GM12878 (cell line): ENCODE data around the gene GCLM. TPM values are rescaled to one million over a fixed set of nuclear protein-coding genes. Genes with fewer than 3 reads are reported as not detected.

Experiments used
- ATAC-seq: fragments of 200-7000 bp; cut with Tn5 transposase; 3 replicates; pipeline ENCODE4 v1.9.1; 2020; ENCODE audit warnings: mild to moderate bottlenecking, moderate library complexity
- BruUV-seq: library from RNA; stranded (reverse); fragments of 400-500 nt; replicated peaks from 2 replicates; lab custom pipeline; 2021; lab: Mats Ljungman, UMichigan
- CTCF ChIA-PET: fragments of 300-600 bp; sonication (Branson Sonifier 250); formaldehyde crosslinking; extraction: SDS; loops from one replicate; lab custom pipeline; 2021; ENCODE audit warnings: inconsistent platforms; lab: Yijun Ruan, JAX
- POLR2A ChIA-PET: fragments of 350-600 bp; formaldehyde crosslinking; extraction: SDS; loops from one replicate; lab custom pipeline; 2021; ENCODE audit warnings: inconsistent platforms; lab: Charles Lee
- RAD21 ChIA-PET: fragments of 300-600 bp; sonication (Branson Sonifier 250); formaldehyde crosslinking; loops from one replicate; lab custom pipeline; 2023; ENCODE audit warnings: antibody characterized with exemption; ENCODE audit not compliant: unreplicated experiment; lab: Charles Lee
- SMC1A ChIA-PET: fragments of 300-600 bp; sonication (Branson Sonifier 250); formaldehyde crosslinking; loops from one replicate; lab custom pipeline; 2023; ENCODE audit not compliant: unreplicated experiment, uncharacterized antibody; lab: Charles Lee
- DNase-seq: peaks from one replicate; pipeline ENCODE4 v3.0.0-alpha.2; 2011; ENCODE audit warnings: low read depth, low spot score
- FAIRE-seq: peaks from 3 replicates; lab custom pipeline; 2011; peaks lifted over from hg19 to GRCh38; lab: Jason Lieb, UNC
- H2AFZ ChIP-seq: 2 replicates; pipeline ENCODE4 v1.6.0; 2011; ENCODE audit warnings: low read depth, low read length, control low read depth; ENCODE audit not compliant: control insufficient read depth
- H3K27ac ChIP-seq: 2 replicates; pipeline ENCODE4 v1.5.1; 2011; ENCODE audit warnings: control low read depth; ENCODE audit not compliant: control insufficient read depth, insufficient read depth
- H3K27me3 ChIP-seq, 2 experiments: replicated peaks in 1 of 2; 2 replicates each; pipeline versions ENCODE4 v1.6.0 to v1.6.1; 2011; ENCODE audit warnings: low read length in 1 of 2; ENCODE audit not compliant: control insufficient read depth in 2 of 2, insufficient read depth in 2 of 2
- H3K36me3 ChIP-seq, 2 experiments: 2 replicates each; pipeline ENCODE4 v1.5.1; 2011; ENCODE audit warnings: low read length in 1 of 2; ENCODE audit not compliant: control insufficient read depth in 2 of 2, insufficient read depth in 2 of 2
- H3K4me1 ChIP-seq: 2 replicates; pipeline ENCODE4 v1.6.1; 2011; ENCODE audit warnings: mild to moderate bottlenecking, low read length, moderate library complexity, mixed read lengths; ENCODE audit not compliant: control insufficient read depth, insufficient read depth
- H3K4me2 ChIP-seq: 2 replicates; pipeline ENCODE4 v1.6.0; 2011; ENCODE audit warnings: control low read depth; ENCODE audit not compliant: control insufficient read depth, insufficient read depth
- H3K4me3 ChIP-seq: fragments of 200-600 bp; sonication (generic); 2 replicates; pipeline ENCODE4 v1.5.1; 2016
- H3K79me2 ChIP-seq: 2 replicates; pipeline ENCODE4 v1.6.0; 2011; ENCODE audit warnings: low read length; ENCODE audit not compliant: control insufficient read depth, insufficient read depth
- H3K9ac ChIP-seq: 2 replicates; pipeline ENCODE4 v1.8.0; 2011; ENCODE audit warnings: low read length, control low read depth, mixed read lengths; ENCODE audit not compliant: control insufficient read depth, insufficient read depth
- H3K9me3 ChIP-seq: replicated peaks from 3 replicates; pipeline ENCODE4 v1.5.1; 2011; ENCODE audit warnings: mild to moderate bottlenecking, low read length; ENCODE audit not compliant: control insufficient read depth, insufficient read depth
- H4K20me1 ChIP-seq: 2 replicates; pipeline ENCODE4 v1.6.0; 2011; ENCODE audit not compliant: control insufficient read depth, insufficient read depth
- CHD1 ChIP-seq: IDR thresholded peaks from 2 replicates; pipeline ENCODE4 v1.6.1; 2012; ENCODE audit warnings: low read depth, low read length, improper control_type of control experiment
- DPF2 ChIP-seq: fragments of 450-650 bp; IDR thresholded peaks from 2 replicates; pipeline ENCODE4 v1.6.1; 2017; ENCODE audit warnings: mild to moderate bottlenecking
- FOXK2 ChIP-seq: fragments of 450-650 bp; IDR thresholded peaks from 2 replicates; pipeline ENCODE4 v1.6.1; 2017; ENCODE audit warnings: mild to moderate bottlenecking, moderate library complexity
- IKZF1 ChIP-seq: fragments of 450-650 bp; conservative IDR thresholded peaks from 2 replicates; pipeline ENCODE4 v1.6.1; 2017; ENCODE audit warnings: antibody characterized with exemption, mild to moderate bottlenecking
- LARP7 ChIP-seq: fragments of 450-650 bp; IDR thresholded peaks from 2 replicates; pipeline ENCODE4 v1.6.1; 2017; ENCODE audit warnings: mild to moderate bottlenecking
- NFYA ChIP-seq: IDR thresholded peaks from 2 replicates; pipeline ENCODE4 v1.6.1; 2011; ENCODE audit warnings: low read depth, mild to moderate bottlenecking, low read length, improper control_type of control experiment, borderline replicate concordance
- NR2C2 ChIP-seq: IDR thresholded peaks from 2 replicates; pipeline ENCODE4 v1.6.1; 2011; ENCODE audit warnings: borderline replicate concordance, low read depth; ENCODE audit not compliant: control insufficient read depth, insufficient read length
- POLR2AphosphoS2 ChIP-seq: IDR thresholded peaks from 2 replicates; pipeline ENCODE4 v1.6.1; 2011; ENCODE audit warnings: low read depth, mild to moderate bottlenecking, low read length, improper control_type of control experiment, moderate library complexity
- SMAD5 ChIP-seq: IDR thresholded peaks from 2 replicates; pipeline ENCODE4 v1.6.1; 2016; ENCODE audit warnings: antibody characterized with exemption, low read depth
- SPI1 ChIP-seq: IDR thresholded peaks from 2 replicates; pipeline ENCODE4 v1.6.1; 2011; ENCODE audit warnings: low read depth, mild to moderate bottlenecking, low read length, moderate library complexity, borderline replicate concordance; ENCODE audit not compliant: insufficient read depth
- YY1 ChIP-seq: IDR thresholded peaks from 2 replicates; pipeline ENCODE4 v1.6.1; 2011; ENCODE audit warnings: low read depth, mild to moderate bottlenecking, low read length
- WGBS: methylation state at CpG from one replicate; pipeline ENCODE4 v1.1.6; 2016; ENCODE audit warnings: low lambda C conversion rate; ENCODE audit not compliant: insufficient replicate concordance, insufficient coverage; ENCODE audit errors: missing lambda C conversion rate; 5-methylcytosine and 5-hydroxymethylcytosine counted together
- in situ Hi-C: fragments of 300-500 bp; cut with MboI; formaldehyde crosslinking; loops from 9 replicates; pipeline ENCODE4 v1.14.3; 2018; ENCODE audit warnings: mixed read lengths
- intact Hi-C: fragments of 100-400 bp; cut with micrococcal nuclease; formaldehyde crosslinking; loops from one replicate; pipeline ENCODE4 v1.14.2; 2022; ENCODE audit not compliant: unreplicated experiment
- polyA plus RNA-seq, 11 experiments: library from polyadenylated mRNA; depleted of rRNA in 4 of 11; unstranded in 6 of 11; stranded (reverse) in 5 of 11; fragments of >200 nt; fragmentation: Nextera tagmentation in 4 of 11; fragmentation: Illumina TruSeq in 1 of 11; extraction: Ambion mirVana in 4 of 11; extraction: Trizol in 1 of 11; gene quantifications; 1 replicate in 1 of 11; 2 replicates in 10 of 11; pipeline versions ENCODE4 v1.2.1 to v1.2.3, GENCODE V29; 2011 to 2016; ENCODE audit warnings: inconsistent platforms in 2 of 11, missing spikeins in 2 of 11, low read depth in 1 of 11
- total RNA-seq, 4 experiments: library from RNA; depleted of rRNA in 3 of 4; stranded (reverse); fragments of >200 nt in 3 of 4; fragmentation: Illumina TruSeq in 1 of 4; extraction: Trizol in 1 of 4; gene quantifications; 2 replicates each; pipeline versions ENCODE4 v1.2.1 to v1.2.3, GENCODE V29; 2013 to 2021
- TF ChIP-seq, protein P1 (sequence below): fragments of 450-650 bp; IDR thresholded peaks from 2 replicates; pipeline ENCODE4 v1.6.1; 2017; ENCODE audit warnings: mild to moderate bottlenecking, low read depth, inconsistent platforms; ENCODE audit not compliant: poor library complexity, severe bottlenecking
- TF ChIP-seq, protein P2 (sequence below): fragments of 450-650 bp; formaldehyde crosslinking; IDR thresholded peaks from 2 replicates; pipeline ENCODE4 v1.4.0; 2022; ENCODE audit warnings: mild to moderate bottlenecking, moderate library complexity
- TF ChIP-seq, protein P3 (sequence below): IDR thresholded peaks from 2 replicates; pipeline ENCODE4 v1.6.1; 2012; ENCODE audit warnings: low read depth, low read length, improper control_type of control experiment
- TF ChIP-seq, protein P4 (sequence below): IDR thresholded peaks from 2 replicates; pipeline ENCODE4 v1.6.1; 2011; ENCODE audit warnings: borderline replicate concordance, low read depth, mild to moderate bottlenecking, moderate library complexity, low read length; ENCODE audit not compliant: insufficient read depth, poor library complexity, severe bottlenecking

The GCLM gene
- total and polyA plus RNA-seq, 10 of the 15 experiments (the other 5 are each of a cell fraction or from before 2014, with no cell fraction given) = 2.6 to 17.3 (median 6.9) TPM

DNA sequence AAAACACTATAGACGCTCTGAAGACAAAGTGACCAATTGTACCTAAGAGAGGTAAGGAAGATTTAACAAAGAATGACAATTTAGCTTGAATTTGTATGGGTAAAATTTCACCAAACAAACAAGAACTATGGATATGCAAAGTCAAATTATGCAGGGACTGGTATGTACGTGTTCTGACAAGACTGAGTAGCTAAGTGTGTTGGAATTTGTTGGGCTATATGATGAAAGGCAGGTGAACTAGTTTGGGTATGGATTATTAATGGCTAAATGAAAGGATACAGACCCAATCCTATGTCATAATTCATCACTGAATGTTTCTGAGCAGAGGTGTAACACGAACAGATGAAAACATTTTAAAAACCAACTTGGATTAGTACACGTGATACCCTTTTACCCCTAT, 37.9 kb downstream of the GCLM start:
- WGBS = 71% methylated on average over 4 of the region's 4 CpGs
- H4K20me1 ChIP-seq = no peaks in the 10 kb centered on the region
- intact Hi-C loops (no loop called here), in situ Hi-C loops (no loop called here)
- CTCF ChIA-PET = no interaction called here
- no peak overlapping the region for H3K4me2 ChIP-seq
- no peak for DNase-seq
- RAD21 ChIA-PET = no interaction called here
- H3K36me3 ChIP-seq = peaks cover 6 to 24% of the 10 kb centered on the region in 2 experiments
- H3K79me2 ChIP-seq = peaks cover 5% of the 10 kb centered on the region
- H3K27ac ChIP-seq = no peak overlapping the region
- no peak for ATAC-seq
- no peaks in the 10 kb centered on the region for H3K27me3 ChIP-seq
- H3K4me1 ChIP-seq = no peaks in the 10 kb centered on the region
- no peak for FAIRE-seq
- BruUV-seq = no TSS peak
- no peak overlapping the region for H2AFZ ChIP-seq
- H3K9ac ChIP-seq = no peak overlapping the region
- POLR2A ChIA-PET = no interaction called here
- no peaks in the 10 kb centered on the region for H3K9me3 ChIP-seq
- SMC1A ChIA-PET = no interaction called here
- H3K4me3 ChIP-seq = no peak overlapping the region
- TF ChIP-seq YY1 = no peak
- TF ChIP-seq SPI1 = no peak
- TF ChIP-seq IKZF1 = no peak
- no peak for TF ChIP-seq POLR2AphosphoS2
- no peak for TF ChIP-seq NFYA
- no peak for TF ChIP-seq SMAD5
- no peak for TF ChIP-seq DPF2
- no peak for TF ChIP-seq CHD1
- TF ChIP-seq, protein P1, sequence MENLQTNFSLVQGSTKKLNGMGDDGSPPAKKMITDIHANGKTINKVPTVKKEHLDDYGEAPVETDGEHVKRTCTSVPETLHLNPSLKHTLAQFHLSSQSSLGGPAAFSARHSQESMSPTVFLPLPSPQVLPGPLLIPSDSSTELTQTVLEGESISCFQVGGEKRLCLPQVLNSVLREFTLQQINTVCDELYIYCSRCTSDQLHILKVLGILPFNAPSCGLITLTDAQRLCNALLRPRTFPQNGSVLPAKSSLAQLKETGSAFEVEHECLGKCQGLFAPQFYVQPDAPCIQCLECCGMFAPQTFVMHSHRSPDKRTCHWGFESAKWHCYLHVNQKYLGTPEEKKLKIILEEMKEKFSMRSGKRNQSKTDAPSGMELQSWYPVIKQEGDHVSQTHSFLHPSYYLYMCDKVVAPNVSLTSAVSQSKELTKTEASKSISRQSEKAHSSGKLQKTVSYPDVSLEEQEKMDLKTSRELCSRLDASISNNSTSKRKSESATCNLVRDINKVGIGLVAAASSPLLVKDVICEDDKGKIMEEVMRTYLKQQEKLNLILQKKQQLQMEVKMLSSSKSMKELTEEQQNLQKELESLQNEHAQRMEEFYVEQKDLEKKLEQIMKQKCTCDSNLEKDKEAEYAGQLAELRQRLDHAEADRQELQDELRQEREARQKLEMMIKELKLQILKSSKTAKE = no peak
- TF ChIP-seq NR2C2 = no peak
- TF ChIP-seq, protein P2, sequence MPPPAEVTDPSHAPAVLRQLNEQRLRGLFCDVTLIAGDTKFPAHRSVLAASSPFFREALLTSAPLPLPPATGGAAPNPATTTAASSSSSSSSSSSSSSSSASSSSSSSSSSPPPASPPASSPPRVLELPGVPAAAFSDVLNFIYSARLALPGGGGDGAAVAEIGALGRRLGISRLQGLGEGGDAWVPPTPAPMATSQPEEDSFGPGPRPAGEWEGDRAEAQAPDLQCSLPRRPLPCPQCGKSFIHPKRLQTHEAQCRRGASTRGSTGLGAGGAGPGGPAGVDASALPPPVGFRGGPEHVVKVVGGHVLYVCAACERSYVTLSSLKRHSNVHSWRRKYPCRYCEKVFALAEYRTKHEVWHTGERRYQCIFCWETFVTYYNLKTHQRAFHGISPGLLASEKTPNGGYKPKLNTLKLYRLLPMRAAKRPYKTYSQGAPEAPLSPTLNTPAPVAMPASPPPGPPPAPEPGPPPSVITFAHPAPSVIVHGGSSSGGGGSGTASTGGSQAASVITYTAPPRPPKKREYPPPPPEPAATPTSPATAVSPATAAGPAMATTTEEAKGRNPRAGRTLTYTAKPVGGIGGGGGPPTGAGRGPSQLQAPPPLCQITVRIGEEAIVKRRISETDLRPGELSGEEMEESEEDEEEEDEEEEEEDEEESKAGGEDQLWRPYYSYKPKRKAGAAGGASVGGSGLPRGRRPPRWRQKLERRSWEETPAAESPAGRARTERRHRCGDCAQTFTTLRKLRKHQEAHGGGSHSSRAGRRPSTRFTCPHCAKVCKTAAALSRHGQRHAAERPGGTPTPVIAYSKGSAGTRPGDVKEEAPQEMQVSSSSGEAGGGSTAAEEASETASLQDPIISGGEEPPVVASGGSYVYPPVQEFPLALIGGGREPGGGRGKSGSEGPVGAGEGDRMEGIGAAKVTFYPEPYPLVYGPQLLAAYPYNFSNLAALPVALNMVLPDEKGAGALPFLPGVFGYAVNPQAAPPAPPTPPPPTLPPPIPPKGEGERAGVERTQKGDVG (CRISPR knock-in tag) = no peak
- TF ChIP-seq, protein P3, sequence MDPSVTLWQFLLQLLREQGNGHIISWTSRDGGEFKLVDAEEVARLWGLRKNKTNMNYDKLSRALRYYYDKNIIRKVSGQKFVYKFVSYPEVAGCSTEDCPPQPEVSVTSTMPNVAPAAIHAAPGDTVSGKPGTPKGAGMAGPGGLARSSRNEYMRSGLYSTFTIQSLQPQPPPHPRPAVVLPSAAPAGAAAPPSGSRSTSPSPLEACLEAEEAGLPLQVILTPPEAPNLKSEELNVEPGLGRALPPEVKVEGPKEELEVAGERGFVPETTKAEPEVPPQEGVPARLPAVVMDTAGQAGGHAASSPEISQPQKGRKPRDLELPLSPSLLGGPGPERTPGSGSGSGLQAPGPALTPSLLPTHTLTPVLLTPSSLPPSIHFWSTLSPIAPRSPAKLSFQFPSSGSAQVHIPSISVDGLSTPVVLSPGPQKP = no peak
- TF ChIP-seq, protein P4, sequence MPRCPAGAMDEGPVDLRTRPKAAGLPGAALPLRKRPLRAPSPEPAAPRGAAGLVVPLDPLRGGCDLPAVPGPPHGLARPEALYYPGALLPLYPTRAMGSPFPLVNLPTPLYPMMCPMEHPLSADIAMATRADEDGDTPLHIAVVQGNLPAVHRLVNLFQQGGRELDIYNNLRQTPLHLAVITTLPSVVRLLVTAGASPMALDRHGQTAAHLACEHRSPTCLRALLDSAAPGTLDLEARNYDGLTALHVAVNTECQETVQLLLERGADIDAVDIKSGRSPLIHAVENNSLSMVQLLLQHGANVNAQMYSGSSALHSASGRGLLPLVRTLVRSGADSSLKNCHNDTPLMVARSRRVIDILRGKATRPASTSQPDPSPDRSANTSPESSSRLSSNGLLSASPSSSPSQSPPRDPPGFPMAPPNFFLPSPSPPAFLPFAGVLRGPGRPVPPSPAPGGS = no peak
- no peak for TF ChIP-seq FOXK2
- TF ChIP-seq LARP7 = no peak
